Renal cortical epithelial cell (primary cell): ENCODE data around the gene KRT80. TPM values are rescaled to one million over a fixed set of nuclear protein-coding genes. Genes with fewer than 3 reads are reported as not detected.

Experiments
- DNase-seq: peaks from one replicate; pipeline ENCODE4 v3.0.0-alpha.2; 2011; ENCODE audit warnings: low read depth
- total RNA-seq: library from RNA; depleted of rRNA; stranded (reverse); fragments of >200 nt; gene quantifications from 2 replicates; pipeline ENCODE4 v1.2.3, GENCODE V29; 2014

The KRT80 gene
- total RNA-seq, 1 donor from 2014 or later, result 26.3 TPM

- no peak for DNase-seq
These were observed 54.1 kb downstream of the KRT80 start for GRCh38 chr12:52137746-52138145.

- DNase-seq, result peak; percentile 37
These were observed 59.1 kb downstream of the KRT80 start for GRCh38 chr12:52132754-52133161.

DNA sequence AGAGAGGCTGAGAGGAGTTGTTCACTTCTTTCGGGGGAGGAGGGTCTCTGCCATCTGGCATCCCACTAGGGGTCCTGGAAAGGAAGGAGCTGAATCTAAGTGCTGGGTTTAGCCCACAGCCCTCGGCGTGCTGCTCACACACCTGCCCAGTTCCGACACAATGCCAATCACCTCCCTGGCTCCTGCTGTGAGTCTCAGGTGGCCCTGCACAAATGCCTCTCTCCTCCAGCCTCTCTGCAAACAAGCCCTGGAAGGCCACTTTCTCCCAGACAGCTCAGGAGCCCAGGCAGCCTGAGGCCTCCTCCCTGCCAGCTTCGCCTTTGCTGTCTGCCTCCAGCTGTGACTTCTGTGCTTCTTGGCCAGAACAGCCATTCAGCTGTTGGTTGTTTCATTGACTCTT lies 61.1 kb downstream of the KRT80 start:
- no peak for DNase-seq

GRCh38 chr12:52127683-52128450 lies 63.9 kb downstream of the KRT80 start:
- no peak for DNase-seq

DNA sequence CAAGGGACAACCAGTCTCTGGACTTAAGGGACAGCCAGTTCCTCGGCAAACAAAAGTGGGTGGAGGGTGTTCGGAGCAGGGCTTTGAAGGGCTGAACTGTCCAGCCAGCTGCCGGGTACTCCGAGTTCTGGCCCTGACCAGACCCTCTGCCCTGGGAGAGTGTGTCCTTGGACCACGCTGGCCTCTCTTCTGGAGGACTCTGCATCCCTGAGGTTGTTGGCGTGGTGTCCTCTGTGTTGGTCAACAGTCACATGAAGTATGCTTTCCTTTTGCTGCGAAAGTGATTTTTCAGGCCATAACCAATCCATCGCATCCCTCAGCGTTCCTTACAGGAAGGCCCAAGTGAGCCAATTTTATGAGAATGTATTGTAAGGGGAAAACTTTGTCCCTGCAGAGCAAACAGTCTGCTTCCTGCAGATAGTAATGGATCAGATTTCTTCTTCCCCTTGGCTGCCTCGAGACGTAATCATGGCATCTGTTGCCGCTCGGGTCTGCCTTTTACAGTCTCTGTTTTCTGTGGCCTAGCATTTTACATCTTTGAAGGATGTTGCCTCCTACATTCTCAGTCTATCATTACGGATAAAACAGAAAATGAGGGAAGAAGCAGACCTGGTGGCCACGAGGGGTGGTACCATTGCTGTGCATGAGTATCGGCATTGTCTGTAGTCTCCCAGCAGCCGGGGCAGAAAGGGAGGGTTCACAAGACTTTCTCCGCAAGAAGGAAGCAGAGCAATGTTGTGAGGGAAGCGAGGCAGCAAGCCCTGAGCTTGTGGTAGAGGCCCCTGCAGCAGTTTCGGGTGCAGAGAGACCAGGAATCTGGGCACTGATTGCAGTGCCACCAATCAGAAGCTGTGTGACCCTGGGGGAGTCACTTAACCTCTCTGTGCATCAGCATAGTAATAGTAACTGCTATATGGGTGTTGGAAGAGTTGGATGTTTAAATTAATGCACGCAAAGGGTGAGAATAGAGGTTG lies 64.9 kb downstream of the KRT80 start:
- DNase-seq, result no peak

DNA sequence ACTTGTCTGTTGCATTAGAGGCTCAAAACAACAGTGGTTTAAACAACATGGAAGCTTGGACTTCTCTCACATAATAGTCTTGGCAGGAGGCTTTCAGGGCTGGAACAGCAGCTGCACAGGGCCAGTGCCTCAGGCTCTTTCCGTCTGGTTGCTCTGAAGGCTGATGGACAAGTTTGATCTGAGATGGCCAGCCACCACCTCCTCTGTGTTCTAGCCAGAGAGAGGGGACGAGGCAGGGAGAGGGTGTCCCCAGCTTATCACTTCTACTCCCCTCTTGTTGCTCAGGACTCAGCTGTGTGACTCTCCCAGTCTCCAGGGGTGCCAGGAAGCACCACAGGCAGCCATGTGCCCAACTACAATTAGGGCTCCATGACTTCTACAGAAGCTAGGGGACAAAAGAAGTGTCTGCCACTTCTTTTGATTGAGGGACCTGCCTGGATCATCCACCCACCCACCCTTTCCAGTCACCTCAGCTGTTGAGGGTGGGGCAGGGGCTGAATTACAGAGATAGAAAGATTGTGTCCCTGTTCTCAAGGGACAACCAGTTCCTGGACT lies 65.7 kb downstream of the KRT80 start:
- DNase-seq, result no peak

- DNase-seq, result peak; percentile 65
These were observed 66.3 kb downstream of the KRT80 start for GRCh38 chr12:52125476-52125900.

DNA sequence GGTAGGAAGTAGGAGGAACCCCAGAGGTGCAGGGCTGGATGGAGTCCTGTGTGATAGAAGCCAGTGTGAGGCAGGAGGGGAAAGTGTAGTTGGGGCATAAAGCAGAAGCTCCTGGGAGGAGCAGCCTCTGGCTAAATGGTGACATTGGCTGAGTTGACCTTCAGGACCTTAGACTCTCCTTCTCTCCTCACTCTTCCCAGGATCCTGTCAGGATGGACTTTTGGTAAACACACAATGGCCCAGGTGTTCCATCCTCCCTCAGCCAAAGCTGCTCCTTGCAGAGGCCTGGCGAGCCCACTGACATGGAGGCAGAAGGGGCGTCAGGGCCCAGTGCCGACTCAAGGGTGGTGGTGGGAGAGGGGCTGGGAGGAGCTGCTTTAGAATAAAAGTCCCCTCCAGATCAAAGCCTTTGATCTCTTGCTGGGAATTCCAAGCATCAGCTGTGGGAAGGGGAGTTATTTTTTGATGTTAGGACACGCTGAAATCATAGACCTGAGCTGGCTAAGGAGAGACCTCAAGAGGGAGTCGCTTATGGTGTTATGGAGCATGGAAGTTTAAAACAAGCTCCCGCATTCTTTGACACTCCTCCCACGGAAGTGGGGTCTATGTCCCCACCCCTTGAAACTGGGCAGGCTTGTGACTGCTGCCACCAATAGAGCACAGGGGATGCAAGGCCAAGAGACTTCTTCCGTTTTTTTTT lies 68.2 kb downstream of the KRT80 start:
- no peak for DNase-seq

- DNase-seq, result no peak
These were observed 68.9 kb downstream of the KRT80 start for GRCh38 chr12:52122904-52123303.

DNA sequence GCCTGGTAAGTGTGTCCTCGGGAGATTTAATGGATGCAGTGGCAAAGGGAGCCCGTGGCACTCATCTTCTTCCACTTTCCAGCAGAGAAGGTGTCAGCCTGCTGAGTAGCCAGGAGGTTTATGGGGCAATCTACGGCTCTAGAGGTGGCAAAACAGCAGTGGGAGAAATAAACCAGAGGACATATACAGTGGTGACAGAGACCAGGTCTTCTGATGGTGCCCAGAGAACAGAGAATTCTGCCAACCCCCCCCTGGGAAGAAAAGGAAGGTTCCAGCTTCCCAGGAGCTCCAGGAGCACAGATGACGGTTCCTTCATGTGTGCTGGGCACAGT lies 69.3 kb downstream of the KRT80 start:
- no peak for DNase-seq

- peak; percentile 28 for DNase-seq
These were observed 69.8 kb downstream of the KRT80 start for GRCh38 chr12:52121824-52122539.

- DNase-seq, result no peak
These were observed 70.6 kb downstream of the KRT80 start for GRCh38 chr12:52120951-52121823.

- peak; percentile 70 for DNase-seq
These were observed 72.2 kb downstream of the KRT80 start for GRCh38 chr12:52119398-52120254.

Other genes starting within 250 kb of the KRT80 start
- gene ACVR1B, start 240.3 kb downstream of the KRT80 start, total RNA-seq, result 14.8 and 58.1 TPM in 2 replicates
- gene TAMALIN, start 185.1 kb downstream of the KRT80 start, total RNA-seq, result 2.2 and 3.0 TPM in 2 replicates
- 1.0 and 2.3 TPM in 2 replicates for gene NR4A1, start 140.6 kb downstream of the KRT80 start, total RNA-seq
- gene ATG101, start 122.0 kb downstream of the KRT80 start, total RNA-seq, result 59.6 and 113 TPM in 2 replicates
- 0.15 TPM in 1 of 2 replicates, not detected in the other for gene SMIM41, start 112.3 kb downstream of the KRT80 start, total RNA-seq
- 124 and 2,408 TPM in 2 replicates for gene KRT7, start 41.2 kb upstream of the KRT80 start, total RNA-seq
- gene KRT86, start 82.6 kb upstream of the KRT80 start, total RNA-seq, result 0.05 and 2.4 TPM in 2 replicates
- gene KRT81, start 99.5 kb upstream of the KRT80 start, total RNA-seq, result 48.3 TPM in 1 of 2 replicates, not detected in the other
- gene KRT83, start 129.4 kb upstream of the KRT80 start, total RNA-seq, result not detected in 2 replicates
- not detected in 2 replicates for gene KRT85, start 175.5 kb upstream of the KRT80 start, total RNA-seq
- not detected in 2 replicates for gene KRT84, start 193.6 kb upstream of the KRT80 start, total RNA-seq
- not detected in 2 replicates for gene KRT82, start 214.3 kb upstream of the KRT80 start, total RNA-seq
- 0.35 TPM in 1 of 2 replicates, not detected in the other for gene KRT75, start 242.4 kb upstream of the KRT80 start, total RNA-seq